Testis (tissue), 2 donors: ENCODE measurements around the gene MAML2.

ENCODE experiments used
- CTCF ChIP-seq, 3 experiments: fragments of 450-650 bp in 2 of 3; fragments of 200-600 bp in 1 of 3; sonication (generic) in 1 of 3; IDR thresholded peaks; one replicate each; pipeline ENCODE4 v1.5.1; 2016 to 2019; ENCODE audit warnings: antibody characterized with exemption in 3 of 3, mild to moderate bottlenecking in 2 of 3, moderate library complexity in 1 of 3
- POLR2A ChIP-seq: fragments of 450-650 bp; IDR thresholded peaks from one replicate; pipeline ENCODE4 v1.6.1; 2017; ENCODE audit warnings: antibody characterized with exemption, mild to moderate bottlenecking, moderate library complexity

- no peak for TF ChIP-seq CTCF (IDR thresholded peaks at IDR 0.05)
- TF ChIP-seq POLR2A, result no peak
Observed at GRCh38 chr11:96075532-96075959, 267.4 kb downstream of the MAML2 start.
